Neural progenitor cell (in vitro differentiated cells): ENCODE data around the gene EDRF1.

Source experiments
- EZH2 ChIP-seq: fragments of 200-600 bp; sonication (generic); IDR thresholded peaks from 2 replicates; pipeline ENCODE4 v1.6.1; 2017; ENCODE audit warnings: antibody characterized with exemption, mild to moderate bottlenecking, moderate library complexity
- EZH2phosphoT487 ChIP-seq: fragments of 200-600 bp; sonication (generic); IDR thresholded peaks from 2 replicates; pipeline ENCODE4 v1.6.1; 2017; ENCODE audit warnings: antibody characterized with exemption
- TF ChIP-seq, protein P1 (sequence below): fragments of 200-600 bp; sonication (generic); IDR thresholded peaks from 2 replicates; pipeline ENCODE4 v1.5.1; 2017; ENCODE audit warnings: antibody characterized with exemption, mild to moderate bottlenecking

GRCh38 chr10:125766511-125766910, 47.0 kb downstream of the EDRF1 start:
- TF ChIP-seq, protein P1, sequence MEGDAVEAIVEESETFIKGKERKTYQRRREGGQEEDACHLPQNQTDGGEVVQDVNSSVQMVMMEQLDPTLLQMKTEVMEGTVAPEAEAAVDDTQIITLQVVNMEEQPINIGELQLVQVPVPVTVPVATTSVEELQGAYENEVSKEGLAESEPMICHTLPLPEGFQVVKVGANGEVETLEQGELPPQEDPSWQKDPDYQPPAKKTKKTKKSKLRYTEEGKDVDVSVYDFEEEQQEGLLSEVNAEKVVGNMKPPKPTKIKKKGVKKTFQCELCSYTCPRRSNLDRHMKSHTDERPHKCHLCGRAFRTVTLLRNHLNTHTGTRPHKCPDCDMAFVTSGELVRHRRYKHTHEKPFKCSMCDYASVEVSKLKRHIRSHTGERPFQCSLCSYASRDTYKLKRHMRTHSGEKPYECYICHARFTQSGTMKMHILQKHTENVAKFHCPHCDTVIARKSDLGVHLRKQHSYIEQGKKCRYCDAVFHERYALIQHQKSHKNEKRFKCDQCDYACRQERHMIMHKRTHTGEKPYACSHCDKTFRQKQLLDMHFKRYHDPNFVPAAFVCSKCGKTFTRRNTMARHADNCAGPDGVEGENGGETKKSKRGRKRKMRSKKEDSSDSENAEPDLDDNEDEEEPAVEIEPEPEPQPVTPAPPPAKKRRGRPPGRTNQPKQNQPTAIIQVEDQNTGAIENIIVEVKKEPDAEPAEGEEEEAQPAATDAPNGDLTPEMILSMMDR, result no peak
- TF ChIP-seq EZH2 (no peak), EZH2phosphoT487 (no peak)
